CD4-positive, CD25-positive, alpha-beta regulatory T cell (primary cell): ENCODE data around the gene AOAH. TPM values are rescaled to one million over a fixed set of nuclear protein-coding genes. Genes with fewer than 3 reads are reported as not detected.

Source experiments
- ATAC-seq, 2 donors: fragments of 150-1000 bp; cut with Tn5 transposase; one replicate each; pipeline ENCODE4 v1.10.0; 2021; ENCODE audit warnings: low read depth in 2 of 2, moderate number of reproducible peaks in 2 of 2, moderate library complexity in 1 of 2
- DNase-seq, 3 donors: peaks; one replicate each; pipeline versions ENCODE4 v3.0.0 to v3.0.0-alpha.2; 2012 to 2022; ENCODE audit warnings: mixed read lengths in 1 of 3
- H3K27ac ChIP-seq: one replicate; pipeline ENCODE4 v1.7.0; 2013; ENCODE audit warnings: mild to moderate bottlenecking, low read length; ENCODE audit not compliant: insufficient read depth, poor library complexity, severe bottlenecking
- H3K27me3 ChIP-seq: one replicate; pipeline ENCODE4 v1.7.0; 2013; ENCODE audit warnings: low read length; ENCODE audit not compliant: control insufficient read depth, insufficient read depth
- H3K36me3 ChIP-seq: one replicate; pipeline ENCODE4 v1.7.0; 2013; ENCODE audit warnings: mild to moderate bottlenecking, low read length, moderate library complexity; ENCODE audit not compliant: control insufficient read depth, insufficient read depth
- H3K4me1 ChIP-seq: 2 replicates; pipeline ENCODE4 v1.7.0; 2013; ENCODE audit warnings: mild to moderate bottlenecking, low read length; ENCODE audit not compliant: insufficient read depth, control insufficient read depth, poor library complexity, severe bottlenecking
- H3K4me3 ChIP-seq: one replicate; pipeline ENCODE4 v1.7.0; 2013; ENCODE audit warnings: low read depth, mild to moderate bottlenecking, low read length, moderate library complexity
- H3K9me3 ChIP-seq, 2 experiments: 1 replicate in 1 of 2; 2 replicates in 1 of 2; pipeline ENCODE4 v1.7.0; 2013; ENCODE audit warnings: low read length in 2 of 2, mild to moderate bottlenecking in 1 of 2, moderate library complexity in 1 of 2; ENCODE audit not compliant: control insufficient read depth in 2 of 2
- H3K27ac Mint-ChIP-seq, 3 donors: one replicate each; pipeline ENCODE4 v1.8.0; 2020 to 2022; ENCODE audit warnings: mild to moderate bottlenecking in 3 of 3, mixed read lengths in 3 of 3, moderate library complexity in 2 of 3
- H3K27me3 Mint-ChIP-seq: one replicate; pipeline ENCODE4 v1.8.0; 2022; ENCODE audit warnings: mild to moderate bottlenecking, mixed read lengths
- H3K36me3 Mint-ChIP-seq: one replicate; pipeline ENCODE4 v1.8.0; 2020; ENCODE audit warnings: mixed read lengths
- H3K4me1 Mint-ChIP-seq, 4 donors: one replicate each; pipeline ENCODE4 v1.8.0; 2020 to 2022; ENCODE audit warnings: mixed read lengths in 4 of 4, mild to moderate bottlenecking in 1 of 4
- H3K4me3 Mint-ChIP-seq, 4 donors: one replicate each; pipeline ENCODE4 v1.8.0; 2020 to 2022; ENCODE audit warnings: mild to moderate bottlenecking in 4 of 4, mixed read lengths in 4 of 4, moderate library complexity in 3 of 4
- H3K9me3 Mint-ChIP-seq, 7 donors: one replicate each; pipeline ENCODE4 v1.8.0; 2020 to 2022; ENCODE audit warnings: mixed read lengths in 7 of 7, mild to moderate bottlenecking in 3 of 7, moderate library complexity in 2 of 7
- polyA plus RNA-seq, 4 donors: library from polyadenylated mRNA; unstranded; fragments of 300-500 nt; fragmentation: Illumina TruSeq; gene quantifications; one replicate each; pipeline ENCODE4 v1.2.3, GENCODE V29; 2021
- total RNA-seq: library from RNA; stranded (reverse); gene quantifications from one replicate; pipeline ENCODE4 v1.2.3, GENCODE V29; 2022

AOAH gene
- total and polyA plus RNA-seq, 5 donors from 2014 or later, result 0.46 to 5.7 (median 1.5) TPM

DNA sequence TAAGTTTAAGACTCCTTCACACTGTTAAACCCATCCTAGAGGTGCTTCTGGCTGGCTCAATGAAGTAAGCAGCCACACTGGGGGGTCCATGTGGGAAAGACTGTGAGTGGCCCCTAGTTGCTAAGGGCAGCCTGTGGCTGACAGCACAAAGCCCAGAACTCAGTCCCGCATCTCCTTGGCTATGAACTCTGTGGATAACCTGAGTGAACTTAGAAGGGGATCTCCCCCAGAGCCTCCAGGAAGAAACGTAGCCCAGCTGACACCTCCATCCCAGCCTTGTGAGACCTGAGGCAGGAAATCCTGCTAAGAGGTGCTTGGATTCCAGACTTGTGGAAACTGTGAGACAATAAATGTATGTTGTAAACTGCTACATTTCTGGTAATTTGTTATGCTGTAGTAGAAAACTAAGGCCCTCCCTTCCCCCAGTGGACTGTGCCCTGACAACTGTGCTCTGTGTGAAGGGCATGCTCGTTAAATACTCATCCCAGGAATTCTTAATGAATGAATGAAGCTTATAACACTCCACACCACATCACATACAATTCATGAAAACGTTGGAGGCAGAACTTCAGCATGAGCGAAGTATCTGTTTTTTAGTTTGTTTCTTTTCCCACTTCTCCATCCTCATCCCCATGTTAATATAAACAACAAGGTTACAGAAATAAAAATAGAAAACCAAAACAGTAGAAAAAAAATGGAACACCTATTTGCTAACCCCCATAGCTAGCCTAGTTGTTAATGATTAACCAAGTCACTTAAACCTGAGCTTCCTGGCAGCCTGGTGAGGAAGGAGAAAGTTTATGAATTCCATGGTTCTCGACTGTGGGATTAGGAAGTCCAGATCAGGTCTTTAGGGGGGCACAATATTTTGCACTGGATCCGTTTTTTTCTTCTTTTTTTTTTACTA is 36.8 kb upstream of the AOAH start:
- ATAC-seq, result no peak
- peak overlapping the region in 2 of 3 donors; percentile 27 to 40 for H3K27ac Mint-ChIP-seq
- H3K4me3 Mint-ChIP-seq, result peak overlapping the region in 1 of 4 donors; percentile 44

DNA sequence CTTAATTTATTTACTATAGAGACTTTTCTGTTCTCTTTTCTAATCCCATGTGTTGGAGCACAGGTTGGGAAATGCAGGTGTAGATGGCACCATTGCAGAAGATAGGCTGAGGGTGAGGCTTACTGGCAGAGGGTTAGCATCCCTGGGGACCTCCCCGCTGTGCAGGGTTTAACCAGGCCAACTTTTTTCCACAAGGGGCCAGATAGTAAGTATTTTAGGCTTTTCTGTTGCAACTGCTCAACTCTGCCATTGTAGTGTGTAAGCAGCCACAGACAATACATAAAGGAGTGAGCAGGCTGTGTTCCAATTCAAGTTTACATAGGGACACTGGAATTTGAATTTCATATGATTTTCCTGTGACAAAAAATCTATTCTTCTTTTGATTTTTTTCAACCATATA is 34.6 kb upstream of the AOAH start:
- DNase-seq (no peak), ATAC-seq (no peak)
- Mint-ChIP-seq H3K27ac (no peak overlapping the region), H3K36me3 (no peaks in the 10 kb centered on the region), H3K4me1 (no peaks in the 10 kb centered on the region), H3K27me3 (peaks cover 8% of the 10 kb centered on the region), H3K9me3 (peaks cover 0 to 1% (median 0%) of the 10 kb centered on the region in 7 donors), H3K4me3 (no peak overlapping the region)
- H3K27me3 ChIP-seq, result no peaks in the 10 kb centered on the region
- H3K36me3 ChIP-seq, result no peaks in the 10 kb centered on the region
- H3K9me3 ChIP-seq, result no peaks in the 10 kb centered on the region
- no peak overlapping the region for H3K27ac ChIP-seq
- no peaks in the 10 kb centered on the region for H3K4me1 ChIP-seq
- no peak overlapping the region for H3K4me3 ChIP-seq

More for the DNA sequence above, 36.8 kb upstream of the AOAH start:
- Mint-ChIP-seq H3K27me3 (no peaks in the 10 kb centered on the region), H3K4me1 (peaks cover 0 to 4% (median 2%) of the 10 kb centered on the region in 4 donors), H3K9me3 (peaks cover 0 to 1% (median 0%) of the 10 kb centered on the region in 7 donors), H3K36me3 (no peaks in the 10 kb centered on the region)
- Histone ChIP-seq H3K36me3 (no peaks in the 10 kb centered on the region), H3K9me3 (no peaks in the 10 kb centered on the region), H3K27ac (no peak overlapping the region), H3K4me1 (no peaks in the 10 kb centered on the region), H3K27me3 (peaks cover 2% of the 10 kb centered on the region), H3K4me3 (no peak overlapping the region)
- DNase-seq, result no peak

DNA sequence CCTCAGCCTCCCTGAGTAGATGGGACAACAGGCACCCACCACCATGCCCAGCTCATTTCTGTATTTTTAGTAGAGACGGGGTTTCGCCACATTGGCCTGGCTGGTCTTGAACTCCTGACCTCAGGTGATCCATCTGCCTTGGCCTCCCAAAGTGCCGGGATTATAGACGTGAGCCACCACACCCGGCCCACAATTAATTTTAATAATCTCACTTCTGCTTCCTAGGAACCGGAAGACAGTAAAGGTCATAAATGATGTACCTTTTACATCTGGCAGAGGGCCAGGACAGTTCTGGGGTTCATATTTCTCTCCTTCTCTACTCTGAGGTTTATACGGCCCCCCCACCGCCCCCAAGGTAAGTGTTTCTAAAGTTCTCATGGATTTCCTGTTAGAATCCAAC is 31.2 kb upstream of the AOAH start:
- no peak for DNase-seq
- Histone ChIP-seq H3K36me3 (no peaks in the 10 kb centered on the region), H3K27me3 (no peaks in the 10 kb centered on the region), H3K4me1 (no peaks in the 10 kb centered on the region), H3K27ac (no peak overlapping the region), H3K9me3 (no peaks in the 10 kb centered on the region), H3K4me3 (no peak overlapping the region)
- Mint-ChIP-seq H3K36me3 (no peaks in the 10 kb centered on the region), H3K9me3 (peaks cover 0 to 2% (median 0%) of the 10 kb centered on the region in 7 donors), H3K4me3 (no peak overlapping the region), H3K27me3 (peaks cover 18% of the 10 kb centered on the region), H3K27ac (no peak overlapping the region), H3K4me1 (peaks cover 0 to 1% (median 0%) of the 10 kb centered on the region in 4 donors)
- no peak for ATAC-seq

DNA sequence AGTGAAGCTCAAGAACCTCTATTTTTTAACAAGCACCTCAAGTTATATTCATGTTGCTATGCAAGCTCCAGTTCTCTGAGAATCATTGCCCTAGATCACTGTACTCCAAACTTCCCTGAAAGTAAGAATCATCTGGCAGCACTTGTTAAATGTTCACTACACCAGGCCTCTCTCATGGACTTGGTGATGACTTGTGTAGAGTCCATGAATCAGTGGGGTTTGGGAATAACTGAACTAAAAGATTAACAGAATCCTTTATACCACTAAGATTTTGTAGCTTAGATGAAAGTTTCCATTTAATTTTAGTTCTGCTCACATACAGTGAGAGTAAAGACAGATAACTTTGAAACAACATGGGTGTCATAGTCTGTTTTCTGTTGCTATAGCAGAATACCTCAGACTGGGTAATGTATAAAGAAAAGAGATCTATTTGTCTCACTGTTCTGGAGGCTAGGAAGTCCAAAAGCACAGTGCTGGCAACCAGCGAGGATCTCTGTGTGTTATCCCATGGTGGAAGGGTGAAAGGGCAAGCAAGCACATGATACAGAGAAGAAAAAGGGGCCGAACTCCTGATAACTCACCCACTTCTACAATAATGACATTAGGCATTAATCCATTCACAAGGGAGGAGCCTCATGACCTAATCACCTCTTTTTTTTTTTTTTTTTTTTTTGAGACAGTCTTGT is 27.9 kb upstream of the AOAH start:
- H3K9me3 ChIP-seq, result no peaks in the 10 kb centered on the region
- peaks cover 0 to 2% (median 0%) of the 10 kb centered on the region in 7 donors for H3K9me3 Mint-ChIP-seq
- no peaks in the 10 kb centered on the region for H3K36me3 ChIP-seq
- peak overlapping the region in 1 of 3 donors; percentile 52 for H3K27ac Mint-ChIP-seq
- peaks cover 0 to 6% (median 5%) of the 10 kb centered on the region in 4 donors for H3K4me1 Mint-ChIP-seq
- H3K36me3 Mint-ChIP-seq, result no peaks in the 10 kb centered on the region
- no peaks in the 10 kb centered on the region for H3K4me1 ChIP-seq
- no peak overlapping the region for H3K4me3 ChIP-seq
- H3K27me3 ChIP-seq, result no peaks in the 10 kb centered on the region
- peaks cover 26% of the 10 kb centered on the region for H3K27me3 Mint-ChIP-seq
- DNase-seq (no peak), ATAC-seq (no peak)
- no peak overlapping the region for H3K27ac ChIP-seq
- no peak overlapping the region for H3K4me3 Mint-ChIP-seq

DNA sequence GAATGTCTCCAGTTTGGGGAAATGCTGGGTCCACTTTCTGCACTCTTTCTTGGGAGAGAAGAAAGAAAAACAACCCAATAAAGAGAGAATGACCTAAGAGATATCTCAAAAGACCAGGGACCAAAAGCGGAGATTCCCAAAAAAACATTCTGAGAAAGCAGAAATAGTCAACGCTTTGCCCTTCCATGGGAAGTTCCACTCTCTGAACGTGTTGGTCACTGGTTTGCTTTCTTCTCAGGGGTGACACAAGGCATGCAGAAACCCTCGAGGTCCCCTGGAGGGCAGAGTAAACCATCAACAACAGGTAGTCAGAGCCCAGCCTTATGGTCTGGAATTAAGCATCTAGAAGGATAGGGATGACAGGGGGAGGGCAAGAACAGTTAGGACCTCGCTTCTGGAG is 26.2 kb upstream of the AOAH start:
- Mint-ChIP-seq H3K4me1 (peaks cover 0 to 6% (median 5%) of the 10 kb centered on the region in 4 donors), H3K27ac (peak overlapping the region in 1 of 3 donors; percentile 21), H3K4me3 (no peak overlapping the region), H3K27me3 (peaks cover 33% of the 10 kb centered on the region), H3K9me3 (peaks cover 0 to 2% (median 0%) of the 10 kb centered on the region in 7 donors), H3K36me3 (no peaks in the 10 kb centered on the region)
- ATAC-seq (no peak), DNase-seq (no peak)
- no peaks in the 10 kb centered on the region for H3K9me3 ChIP-seq
- no peak overlapping the region for H3K27ac ChIP-seq
- no peaks in the 10 kb centered on the region for H3K27me3 ChIP-seq
- H3K4me3 ChIP-seq, result no peak overlapping the region
- H3K36me3 ChIP-seq, result no peaks in the 10 kb centered on the region
- H3K4me1 ChIP-seq, result no peaks in the 10 kb centered on the region

DNA sequence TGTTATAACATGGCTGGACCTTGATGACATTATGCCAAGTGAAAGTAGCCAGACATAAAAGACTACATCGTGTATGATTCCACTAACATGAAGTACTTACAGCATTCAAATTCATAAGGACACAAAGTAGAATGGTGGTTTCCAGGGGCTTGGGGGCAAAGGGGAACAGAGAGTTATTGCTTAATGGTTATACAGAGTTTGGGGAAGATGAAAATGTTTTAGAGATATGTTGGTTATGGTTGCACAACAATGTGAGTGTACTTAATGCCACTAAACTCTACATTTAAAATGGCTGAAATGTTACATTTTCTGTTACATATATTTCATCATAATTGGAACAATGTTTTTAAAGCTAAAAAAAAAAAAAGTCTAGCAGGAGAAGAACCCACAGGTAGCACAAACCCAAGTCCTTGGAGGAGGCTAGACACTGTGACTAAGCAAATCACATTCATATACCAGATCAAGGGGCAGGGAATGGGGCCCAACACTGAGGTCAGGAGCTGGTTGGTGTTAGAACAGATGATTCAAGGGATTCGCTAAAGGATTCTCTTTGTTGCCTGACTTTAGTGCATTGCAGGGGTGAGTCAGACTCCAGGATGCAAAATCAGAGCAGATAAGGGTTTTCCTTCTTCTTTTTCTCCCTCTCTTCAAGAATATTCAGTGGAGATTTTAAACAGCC is 25.1 kb upstream of the AOAH start:
- Histone ChIP-seq H3K4me3 (no peak overlapping the region), H3K27me3 (no peaks in the 10 kb centered on the region), H3K36me3 (no peaks in the 10 kb centered on the region), H3K4me1 (no peaks in the 10 kb centered on the region), H3K9me3 (no peaks in the 10 kb centered on the region), H3K27ac (no peak overlapping the region)
- H3K36me3 Mint-ChIP-seq, result no peaks in the 10 kb centered on the region
- H3K27ac Mint-ChIP-seq, result peak overlapping the region in 1 of 3 donors; percentile 39
- H3K27me3 Mint-ChIP-seq, result peaks cover 31% of the 10 kb centered on the region
- peaks cover 0 to 6% (median 5%) of the 10 kb centered on the region in 4 donors for H3K4me1 Mint-ChIP-seq
- H3K4me3 Mint-ChIP-seq, result no peak overlapping the region
- DNase-seq (no peak), ATAC-seq (no peak)
- H3K9me3 Mint-ChIP-seq, result peaks cover 0 to 2% (median 0%) of the 10 kb centered on the region in 7 donors

DNA sequence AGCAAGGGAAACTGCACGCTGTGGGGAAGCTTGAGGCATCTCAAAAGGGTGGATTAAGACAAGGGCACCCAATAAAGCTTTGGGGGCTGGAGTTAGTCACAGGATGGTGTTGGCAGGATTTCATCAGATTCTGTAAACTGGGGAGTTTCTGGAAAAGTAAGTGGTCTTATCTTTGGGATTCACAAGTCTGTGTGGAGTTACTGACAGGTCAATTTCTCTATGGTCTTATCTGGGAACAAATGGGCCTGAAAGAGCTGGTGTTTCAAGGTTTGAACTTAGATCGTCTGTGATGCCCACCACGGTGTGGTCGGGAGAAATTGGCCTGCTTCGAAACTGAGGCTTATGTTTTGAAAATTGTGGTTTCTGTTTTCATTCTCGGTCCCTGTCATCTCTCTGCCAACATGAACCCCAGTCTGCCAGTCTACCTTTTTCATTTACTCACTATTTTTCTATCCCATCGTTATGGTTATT is 23.8 kb upstream of the AOAH start:
- H3K27ac Mint-ChIP-seq, result peak overlapping the region in 1 of 3 donors; percentile 31
- Histone ChIP-seq H3K27ac (no peak overlapping the region), H3K27me3 (no peaks in the 10 kb centered on the region), H3K4me1 (no peaks in the 10 kb centered on the region), H3K36me3 (no peaks in the 10 kb centered on the region), H3K4me3 (no peak overlapping the region), H3K9me3 (no peaks in the 10 kb centered on the region)
- no peak overlapping the region for H3K4me3 Mint-ChIP-seq
- peaks cover 28% of the 10 kb centered on the region for H3K27me3 Mint-ChIP-seq
- peaks cover 0 to 6% (median 5%) of the 10 kb centered on the region in 4 donors for H3K4me1 Mint-ChIP-seq
- H3K36me3 Mint-ChIP-seq, result no peaks in the 10 kb centered on the region
- peak in 1 of 3 donors; percentile 12 for DNase-seq
- ATAC-seq, result no peak
- peaks cover 0 to 2% (median 0%) of the 10 kb centered on the region in 7 donors for H3K9me3 Mint-ChIP-seq
